ENCODE data around the gene SLC15A5.

SLC15A5 gene, protein sequence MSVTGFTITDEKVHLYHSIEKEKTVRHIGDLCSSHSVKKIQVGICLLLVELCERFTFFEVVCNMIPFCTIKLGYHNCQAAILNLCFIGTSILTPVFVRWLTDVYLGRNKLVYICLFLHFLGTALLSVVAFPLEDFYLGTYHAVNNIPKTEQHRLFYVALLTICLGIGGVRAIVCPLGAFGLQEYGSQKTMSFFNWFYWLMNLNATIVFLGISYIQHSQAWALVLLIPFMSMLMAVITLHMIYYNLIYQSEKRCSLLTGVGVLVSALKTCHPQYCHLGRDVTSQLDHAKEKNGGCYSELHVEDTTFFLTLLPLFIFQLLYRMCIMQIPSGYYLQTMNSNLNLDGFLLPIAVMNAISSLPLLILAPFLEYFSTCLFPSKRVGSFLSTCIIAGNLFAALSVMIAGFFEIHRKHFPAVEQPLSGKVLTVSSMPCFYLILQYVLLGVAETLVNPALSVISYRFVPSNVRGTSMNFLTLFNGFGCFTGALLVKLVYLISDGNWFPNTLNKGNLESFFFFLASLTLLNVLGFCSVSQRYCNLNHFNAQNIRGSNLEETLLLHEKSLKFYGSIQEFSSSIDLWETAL

DNA sequence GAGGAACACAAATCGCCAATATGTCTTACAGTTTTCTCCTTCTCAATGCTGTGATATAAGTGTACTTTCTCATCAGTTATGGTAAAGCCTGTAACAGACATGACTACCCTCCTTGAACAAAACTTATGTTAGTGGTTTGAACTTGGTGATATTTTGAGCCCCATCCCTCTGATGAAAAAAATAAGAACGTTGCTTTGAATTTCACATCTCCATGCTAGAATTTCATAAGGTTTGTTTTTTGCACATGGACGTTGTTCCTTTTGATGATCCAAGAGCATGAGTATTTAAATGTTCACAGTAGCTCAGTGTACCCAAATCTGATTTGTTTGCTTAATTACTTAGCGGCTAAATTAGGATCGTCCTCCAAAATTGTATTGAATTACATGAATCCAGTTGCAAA is at the start of gene SLC15A5:
TSS of gene SLC15A5 (minus strand) at position 101 of the 400 bp plus-strand sequence. CDS start at position 101, 0 bp downstream.
- no peak for DNase-seq

DNA sequence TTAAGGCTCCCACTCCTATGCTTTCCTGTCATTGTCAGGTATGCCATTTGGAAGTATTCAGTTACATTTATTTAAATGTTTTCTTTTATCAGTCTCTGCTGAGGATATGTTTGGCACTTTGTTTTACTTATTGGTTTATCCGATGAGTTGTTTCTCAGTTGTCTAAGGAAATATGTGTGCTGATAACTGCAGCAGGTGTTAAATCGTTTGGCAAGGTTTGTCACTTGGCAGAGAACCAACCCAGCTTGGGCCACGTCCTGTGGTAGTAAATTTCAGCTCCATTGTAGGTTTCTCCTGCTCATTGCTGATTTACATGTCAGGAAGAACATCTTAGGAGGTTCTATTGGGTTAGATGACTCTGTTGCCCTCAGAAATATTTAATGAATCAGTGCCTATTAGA is 47.9 kb upstream of the SLC15A5 start:
- DNase-seq, result no peak

DNA sequence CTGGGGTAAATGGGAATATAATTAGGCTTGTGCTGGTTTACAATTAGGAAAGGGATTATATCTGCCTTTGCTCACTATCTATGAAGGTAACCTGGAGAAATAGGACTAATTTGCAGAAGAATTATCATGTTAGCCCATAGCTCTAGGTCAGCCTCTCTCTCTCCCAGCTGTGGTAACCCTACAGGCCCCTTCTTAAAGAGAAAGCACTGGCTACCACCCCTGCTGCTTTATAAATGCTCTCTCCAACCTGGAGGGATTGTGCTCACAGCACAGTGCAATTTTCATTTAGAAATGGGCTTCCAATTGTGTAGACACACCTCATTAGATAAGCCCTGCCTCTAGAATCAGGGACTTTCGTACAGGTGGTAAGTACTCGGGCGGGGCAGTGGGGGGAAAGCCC is 47.3 kb upstream of the SLC15A5 start:
- no peak for DNase-seq

DNA sequence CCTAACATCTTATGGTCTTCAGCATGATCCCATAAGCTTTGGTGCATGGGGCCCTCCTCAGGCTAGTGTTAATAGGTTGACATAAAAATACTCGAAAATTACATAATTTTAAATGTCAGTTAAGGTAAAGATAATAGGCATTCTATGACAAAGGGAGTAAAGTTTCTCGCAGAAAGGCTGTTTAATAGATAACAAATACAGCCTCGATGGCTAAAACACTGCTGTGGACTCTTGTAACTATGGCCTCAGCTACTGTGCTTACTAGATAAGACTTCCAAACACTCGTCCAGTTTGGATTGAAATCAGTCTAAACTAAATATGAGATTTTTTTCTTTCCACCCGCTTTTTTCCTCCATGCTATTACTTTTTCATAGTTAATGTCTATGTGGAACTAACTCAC is 46.8 kb upstream of the SLC15A5 start:
- no peak for DNase-seq

DNA sequence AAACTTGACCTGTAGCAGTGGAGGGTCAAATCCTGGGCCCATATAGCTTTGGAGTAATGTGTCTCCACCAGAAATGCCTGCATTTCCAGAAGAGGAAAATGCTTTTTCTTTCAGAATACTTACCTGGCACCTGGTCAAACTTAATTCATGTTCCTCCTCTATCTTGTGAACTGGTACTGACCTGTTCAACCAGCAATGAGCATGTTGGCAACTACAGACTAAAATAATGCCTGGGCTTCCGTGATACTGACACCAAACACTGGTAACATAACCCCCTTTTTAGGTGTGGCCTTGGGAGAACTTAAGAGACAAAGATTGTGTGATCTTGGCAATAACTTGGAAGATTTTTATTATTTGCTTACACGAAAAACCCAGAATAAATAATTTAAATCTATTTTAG is 46.2 kb upstream of the SLC15A5 start:
- no peak for DNase-seq

DNA sequence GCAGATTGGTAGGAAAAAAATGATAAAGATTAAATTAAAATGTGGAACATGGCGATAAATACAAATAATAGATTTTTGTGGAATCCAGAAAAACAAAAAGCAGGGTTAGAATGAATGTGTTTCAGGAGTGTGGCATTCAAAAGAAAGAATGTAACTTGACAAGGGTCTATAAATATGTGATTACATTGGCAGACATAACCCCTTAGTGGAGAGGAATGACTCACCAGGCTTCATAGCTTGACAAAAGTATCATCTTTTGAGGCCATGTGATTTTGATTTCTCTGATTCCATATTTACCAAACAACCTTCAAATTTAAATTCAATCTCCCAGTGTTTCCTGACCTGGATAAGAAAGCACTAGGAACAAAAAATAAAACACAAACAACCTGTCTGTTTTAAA is 45.5 kb upstream of the SLC15A5 start:
- DNase-seq, result no peak

DNA sequence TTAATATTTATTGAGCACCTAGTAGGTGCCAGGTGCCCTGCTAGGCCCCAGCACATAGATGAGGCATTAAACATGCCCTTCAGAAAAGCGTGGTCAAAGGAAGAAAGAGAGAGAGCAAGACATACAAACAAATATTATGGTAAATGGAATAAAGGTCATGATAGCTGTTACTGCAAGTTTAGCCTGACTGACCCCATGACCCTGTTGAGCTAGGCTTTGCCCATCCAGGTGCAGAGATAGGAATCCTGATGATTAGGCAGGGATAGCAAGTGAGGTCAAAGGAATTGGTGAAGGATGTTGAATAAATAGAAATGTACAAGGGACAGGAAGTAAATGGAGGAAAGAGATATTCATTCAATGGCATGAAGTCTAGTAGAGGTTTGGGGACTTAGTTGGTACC is 33.4 kb upstream of the SLC15A5 start:
- no peak for DNase-seq

DNA sequence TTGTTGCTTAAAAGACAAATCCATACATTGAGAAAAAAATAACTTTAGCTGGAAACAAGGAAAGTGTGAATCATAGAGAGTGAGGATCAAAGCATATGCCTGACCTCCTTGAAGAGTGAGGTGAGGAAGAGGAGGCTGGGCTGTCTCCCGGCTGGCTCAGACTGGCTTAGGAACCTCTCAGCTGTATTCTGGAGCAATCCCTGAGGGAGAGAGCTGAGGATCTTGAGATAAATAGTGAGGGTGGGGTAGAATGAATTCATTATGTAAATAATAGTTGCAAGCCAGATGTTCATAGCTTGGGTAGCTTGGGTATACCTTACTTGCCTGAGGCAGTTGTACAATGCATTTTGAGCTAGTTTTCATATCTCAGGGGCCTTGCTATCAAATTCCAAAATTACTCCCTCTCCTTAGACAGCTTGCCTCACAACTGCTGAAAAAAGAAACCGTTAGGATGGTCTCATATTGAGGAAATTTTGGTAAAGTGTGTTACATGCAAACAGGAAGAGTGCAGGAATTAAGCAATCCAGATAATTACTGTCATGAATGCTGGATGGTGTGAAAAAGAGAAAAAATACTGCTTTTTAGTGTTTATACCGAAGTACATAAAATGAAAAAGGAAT is 30.5 kb upstream of the SLC15A5 start:
- DNase-seq, result no peak

DNA sequence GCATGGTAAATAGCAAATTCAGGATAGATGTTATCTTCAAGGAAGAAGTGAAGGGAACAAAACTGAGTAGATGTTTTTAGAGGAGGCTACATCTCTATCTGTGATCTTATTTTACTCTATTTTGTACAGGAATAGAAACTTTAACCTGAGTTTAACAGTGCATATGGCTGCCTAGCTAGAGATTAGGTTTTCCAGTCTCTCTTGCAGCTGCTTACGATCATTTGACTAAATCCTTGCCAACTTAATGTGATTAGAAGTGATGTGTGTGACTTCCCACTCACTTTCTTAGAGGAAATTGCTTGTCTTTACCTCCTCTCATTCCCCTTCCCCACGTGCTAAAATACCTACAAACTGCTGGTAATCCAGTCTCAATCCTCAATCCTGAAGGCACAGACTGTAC is 26.5 kb upstream of the SLC15A5 start:
- no peak for DNase-seq

DNA sequence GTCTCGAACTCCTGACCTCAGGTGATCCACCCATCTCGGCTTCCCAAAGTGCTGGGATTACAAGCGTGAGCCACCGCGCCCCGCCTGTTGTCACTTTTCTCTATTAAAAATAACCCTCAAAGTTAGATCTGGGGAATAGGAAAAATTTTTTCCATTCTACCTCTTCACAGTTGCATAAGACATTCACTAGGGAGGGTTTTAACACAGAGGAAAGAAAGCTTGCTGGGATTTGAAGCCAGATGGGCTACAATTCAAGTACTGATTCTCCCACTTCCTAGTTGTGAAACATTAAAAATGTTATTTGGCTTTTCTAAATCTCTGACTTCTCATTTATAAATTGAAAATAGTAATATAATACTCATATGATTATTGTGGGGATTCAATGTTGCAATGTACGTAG is 23.3 kb upstream of the SLC15A5 start:
- no peak for DNase-seq

DNA sequence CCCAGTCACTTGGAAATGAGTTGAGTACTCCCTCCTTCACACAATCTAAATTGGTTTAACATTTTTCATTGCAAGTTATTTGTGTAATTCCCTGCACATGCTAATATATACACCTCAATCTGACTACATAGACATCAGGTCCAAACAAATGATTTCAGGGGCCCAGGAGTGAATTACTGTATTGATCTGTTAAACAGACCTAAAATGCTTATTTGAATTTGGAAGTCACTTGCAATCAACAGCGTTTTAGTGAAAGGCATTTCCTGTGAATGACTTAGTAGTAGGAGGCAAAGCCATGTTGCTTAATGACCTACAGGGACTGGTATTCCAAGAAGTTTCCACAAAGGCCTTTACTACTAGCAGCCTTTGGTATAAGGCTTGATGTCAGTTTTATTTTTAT is 22.6 kb upstream of the SLC15A5 start:
- no peak for DNase-seq

DNA sequence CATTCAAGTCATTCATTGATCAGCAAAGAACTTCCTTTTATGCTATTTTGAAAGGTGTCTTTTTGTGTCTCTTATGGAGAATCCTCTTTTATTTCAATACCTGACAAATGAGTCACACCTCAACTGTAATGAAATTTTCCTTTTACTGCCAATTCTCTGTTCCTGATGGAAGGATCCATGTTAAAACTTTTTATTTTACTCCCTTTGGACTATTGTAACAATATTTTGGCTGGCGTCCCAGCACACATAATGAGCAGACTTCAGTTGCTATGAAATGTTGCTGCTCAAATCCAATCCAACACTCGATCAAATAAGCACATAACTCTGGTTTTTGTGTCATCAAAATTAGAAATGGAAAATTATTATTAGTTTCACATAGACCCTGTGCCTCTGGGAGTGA is 21.9 kb upstream of the SLC15A5 start:
- no peak for DNase-seq

DNA sequence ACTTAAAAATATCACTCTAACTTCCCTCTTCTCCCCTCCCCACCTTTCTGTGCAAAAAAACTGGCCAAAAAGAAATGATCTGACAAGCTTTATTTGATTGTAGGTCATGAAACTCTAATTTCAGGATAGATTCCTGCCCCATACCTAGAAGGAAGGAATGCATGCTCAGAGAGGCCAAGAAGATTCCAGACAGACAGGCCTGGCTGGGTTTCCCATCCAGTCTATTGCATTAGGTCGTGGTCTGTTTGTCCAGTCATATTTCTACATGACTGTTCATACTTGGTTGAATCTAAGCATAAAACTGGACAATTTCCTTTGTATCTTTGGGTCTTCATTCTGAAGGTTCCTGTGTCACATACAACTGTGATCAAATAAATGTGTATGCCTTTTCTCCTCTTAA is 20.0 kb upstream of the SLC15A5 start:
- no peak for DNase-seq

DNA sequence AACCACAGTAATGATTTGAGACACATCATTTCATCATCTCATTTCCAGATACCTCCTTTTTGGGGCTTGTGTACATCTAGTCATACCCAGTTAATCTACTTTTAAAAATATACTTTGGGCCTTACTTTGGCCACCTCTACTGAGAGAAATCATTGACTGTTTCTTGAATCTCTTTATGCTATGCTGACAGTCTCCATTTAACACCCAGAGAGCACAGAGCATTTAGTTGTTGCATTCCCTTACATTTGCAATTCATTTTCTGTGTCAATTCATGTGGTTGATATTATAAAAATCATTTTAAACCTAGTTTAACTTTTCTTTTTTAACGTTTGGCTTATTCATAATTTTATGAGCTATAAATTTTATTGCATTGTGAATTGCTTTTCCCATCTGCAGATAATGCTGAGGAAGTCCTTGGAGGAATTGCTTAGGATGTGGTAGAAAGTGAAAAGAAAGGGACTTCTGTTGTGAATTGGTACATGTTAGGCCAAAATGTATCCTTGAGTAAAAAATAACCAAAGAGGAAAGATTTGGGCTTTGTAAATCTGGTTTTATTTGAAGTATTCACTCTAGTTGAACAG is 17.0 kb upstream of the SLC15A5 start:
- DNase-seq, result no peak

DNA sequence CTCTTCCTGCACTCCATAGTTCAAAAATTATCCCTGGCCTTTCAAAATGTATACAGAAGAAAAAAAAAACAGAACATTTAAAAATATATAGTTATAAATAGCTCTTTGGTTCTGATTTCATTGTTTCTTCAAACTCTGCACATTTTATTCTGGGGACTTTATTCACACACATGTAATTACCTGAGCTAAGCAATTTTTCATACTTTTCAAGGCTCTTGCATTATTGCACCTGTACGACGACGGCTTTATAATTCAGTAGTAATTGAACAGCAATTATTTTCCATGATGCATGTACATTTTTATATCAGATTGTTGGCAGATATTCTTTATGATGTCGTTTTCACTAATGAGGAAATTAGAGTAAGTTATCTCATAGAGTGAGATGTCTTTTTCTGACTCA is 13.5 kb upstream of the SLC15A5 start:
- DNase-seq, result no peak

DNA sequence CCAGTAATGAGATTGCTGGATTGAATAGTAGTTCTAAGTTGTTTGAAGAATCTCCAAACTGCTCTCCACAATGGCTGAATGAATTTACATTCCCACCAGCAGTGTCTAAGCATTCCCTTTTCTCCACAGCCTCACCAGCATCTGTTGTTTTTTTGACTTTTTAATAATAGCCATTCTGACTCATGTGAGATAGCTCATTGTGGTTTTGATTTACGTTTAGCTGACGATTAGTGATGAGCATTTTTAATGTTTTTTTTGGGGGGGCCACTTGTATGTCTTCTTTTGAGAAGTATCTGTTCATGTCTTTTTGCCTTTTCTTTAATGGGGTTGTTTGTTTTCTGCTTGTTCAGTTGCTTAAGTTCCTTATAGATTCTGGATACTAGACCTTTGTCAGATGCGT is 8.1 kb upstream of the SLC15A5 start:
- no peak for DNase-seq

DNA sequence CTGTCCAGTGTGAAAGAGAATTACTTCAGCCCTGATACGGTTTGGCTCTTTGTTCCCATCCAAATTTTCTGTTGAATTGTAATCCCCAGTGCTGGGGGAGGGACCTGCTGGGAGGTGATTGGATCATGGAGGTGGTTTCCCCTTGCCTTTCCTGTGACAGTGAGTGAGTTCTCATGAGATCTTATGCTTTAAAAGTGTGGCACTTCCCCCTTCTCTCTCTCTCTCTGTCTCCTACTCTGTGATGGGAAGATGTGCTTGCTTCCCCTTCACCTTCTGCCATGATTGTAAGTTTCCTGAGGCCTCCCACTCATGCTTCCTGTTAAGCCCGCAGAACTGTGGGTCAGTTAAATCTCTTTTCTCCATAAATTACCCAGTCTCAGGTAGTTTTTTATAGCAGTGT is 5.5 kb upstream of the SLC15A5 start:
- no peak for DNase-seq

DNA sequence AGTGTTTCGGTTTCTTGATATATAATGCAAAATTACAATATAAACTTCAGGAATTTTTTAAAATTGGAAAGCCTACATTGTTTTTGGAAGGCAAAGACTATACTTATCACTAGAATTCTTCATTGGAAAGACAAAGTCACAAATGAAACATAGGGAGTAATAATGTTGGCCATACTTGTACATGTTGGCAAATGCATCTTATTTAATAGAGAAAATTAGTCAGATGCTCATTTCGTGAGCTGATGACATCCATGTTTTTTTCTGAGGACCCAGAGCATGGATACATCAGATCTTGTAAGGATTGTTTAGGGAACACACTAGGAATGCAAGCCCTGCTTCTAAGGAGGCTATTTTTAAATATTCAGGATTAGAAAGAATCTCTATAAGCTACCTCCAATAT is 4.6 kb upstream of the SLC15A5 start:
- DNase-seq, result no peak

DNA sequence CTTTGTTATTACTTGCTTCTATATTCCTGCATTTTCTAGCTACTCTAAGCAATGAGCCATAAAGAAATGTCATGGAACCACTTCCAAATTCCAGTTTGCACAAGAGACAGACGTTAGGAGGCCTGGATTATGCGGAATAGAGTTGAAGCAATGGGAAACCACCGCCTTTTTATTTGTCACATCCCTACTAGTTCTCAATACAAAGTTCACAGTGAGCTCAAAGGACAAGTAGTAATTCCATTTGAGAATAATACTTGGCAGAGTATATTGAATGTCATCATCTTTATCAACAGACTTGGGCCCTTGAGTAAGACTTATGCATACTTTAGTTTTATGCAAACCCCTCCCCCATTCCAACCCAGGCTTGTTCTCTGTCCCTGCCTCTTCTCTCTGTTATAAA is 3.7 kb upstream of the SLC15A5 start:
- DNase-seq, result no peak

DNA sequence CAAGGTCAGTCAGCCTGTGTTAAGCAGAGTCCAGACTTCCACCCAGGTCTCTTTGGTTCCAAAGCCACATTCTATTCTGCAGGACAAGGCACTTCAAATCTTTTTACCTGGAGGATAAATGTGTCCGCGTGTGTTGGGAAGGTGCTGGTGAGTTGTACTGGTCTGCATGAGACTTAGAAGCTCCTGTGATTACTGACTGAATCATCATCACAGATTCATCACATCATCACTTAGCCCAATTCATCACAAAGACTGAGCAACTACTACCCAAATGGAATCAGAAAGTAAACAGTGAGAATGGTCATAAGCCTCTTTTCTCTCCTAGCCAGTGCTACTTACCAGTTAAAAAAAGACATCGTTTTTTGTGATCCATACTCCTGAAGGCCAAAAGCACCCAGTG is 5.3 kb downstream of the SLC15A5 start:
- DNase-seq, result no peak

DNA sequence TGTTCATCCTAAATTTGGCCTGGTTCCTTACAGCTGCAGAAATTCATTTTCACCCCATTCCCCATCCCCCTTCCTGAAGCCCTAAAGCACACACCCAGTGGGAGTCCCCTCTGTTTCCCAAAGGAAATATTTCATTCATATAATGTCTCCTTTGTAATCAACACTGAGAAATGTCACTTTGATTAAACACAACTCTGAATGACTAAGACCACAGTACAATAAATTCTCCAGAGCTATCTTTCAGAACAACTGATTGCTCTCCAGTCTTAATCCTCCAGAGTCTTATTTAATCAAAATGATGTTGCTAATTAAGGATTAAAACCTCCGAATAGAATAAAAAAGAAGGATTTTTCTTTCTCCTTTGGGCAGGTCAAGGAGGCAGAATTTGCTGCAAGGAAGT is 6.4 kb downstream of the SLC15A5 start:
- DNase-seq, result no peak

DNA sequence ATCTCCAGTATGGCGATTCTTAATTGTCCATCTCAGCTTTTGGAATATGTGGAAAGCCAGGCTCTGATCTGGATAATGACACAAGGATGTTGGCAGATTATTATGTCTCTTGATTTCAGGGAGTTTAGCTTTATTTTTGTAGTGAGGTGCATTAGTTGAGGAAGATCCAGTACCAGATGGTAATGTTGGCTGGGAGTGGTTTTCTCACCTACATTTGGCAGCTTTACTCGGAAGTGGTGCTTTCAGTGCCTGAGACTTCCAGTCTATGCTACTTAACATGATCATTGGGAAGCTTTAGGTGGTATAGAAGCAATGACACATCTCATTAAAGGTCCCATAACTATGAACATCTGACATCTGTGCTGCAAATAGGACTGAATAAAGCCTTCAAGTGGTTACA is 7.5 kb downstream of the SLC15A5 start:
- no peak for DNase-seq

DNA sequence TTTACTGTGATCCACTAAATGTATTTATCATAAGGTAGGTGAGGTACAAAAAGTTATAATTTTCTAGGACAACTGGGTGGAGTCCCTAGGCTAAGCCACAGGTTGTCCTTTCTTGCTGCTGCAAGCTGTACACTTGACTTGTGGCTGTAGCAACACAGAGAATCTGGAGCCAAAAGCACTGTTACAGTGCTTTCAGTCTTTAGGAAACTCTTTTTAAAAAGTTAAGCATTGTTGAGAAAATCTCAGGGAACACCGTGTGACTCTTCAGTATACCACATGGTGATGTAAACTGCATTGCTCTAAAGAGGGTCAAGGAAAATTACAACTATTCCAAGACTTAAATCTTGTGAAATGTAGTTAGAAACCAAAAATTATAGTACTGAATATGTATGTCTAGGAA is 11.4 kb downstream of the SLC15A5 start:
- DNase-seq, result no peak

DNA sequence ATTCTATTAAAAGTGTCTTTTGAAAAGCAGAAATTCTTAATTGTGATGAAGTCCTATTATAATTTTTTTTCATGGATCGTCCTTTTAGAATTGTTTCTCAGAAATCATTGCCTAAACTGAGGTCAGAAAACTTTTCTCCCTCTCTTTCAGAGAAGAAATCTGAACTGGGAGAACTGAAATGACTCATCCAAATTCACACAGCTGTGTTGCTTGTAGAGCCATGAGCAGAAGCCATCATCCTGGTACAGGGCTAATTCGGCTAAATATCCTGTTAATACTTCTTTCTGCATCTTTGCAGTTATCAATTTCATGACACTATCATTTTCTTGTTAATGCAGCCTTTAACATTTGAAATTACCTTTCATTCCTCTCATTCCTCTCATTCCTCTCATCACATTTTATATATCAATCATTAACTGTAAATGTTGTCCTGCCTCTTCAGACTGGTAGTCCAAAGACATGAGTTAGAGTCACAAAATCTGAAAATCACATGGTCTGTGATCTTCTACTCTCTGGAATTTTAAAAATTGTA is 15.5 kb downstream of the SLC15A5 start:
- no peak for DNase-seq

Measured in islet precursor cell (in vitro differentiated cells).